HepG2 (cell line): ENCODE results near the gene NECTIN2. TPM values are rescaled to one million over a fixed set of nuclear protein-coding genes. Genes with fewer than 3 reads are reported as not detected.

Experiments
- ARNTL ChIP-seq: sonication (generic); formaldehyde crosslinking; IDR thresholded peaks from 2 replicates; pipeline ENCODE4 v1.4.0; 2020; ENCODE audit warnings: mild to moderate bottlenecking, missing genetic modification reagents
- ELF4 ChIP-seq: sonication (generic); formaldehyde crosslinking; IDR thresholded peaks from 2 replicates; pipeline ENCODE4 v1.5.0; 2020; ENCODE audit warnings: missing genetic modification reagents, mild to moderate bottlenecking, moderate library complexity, borderline replicate concordance
- HDAC2 ChIP-seq: sonication (generic); formaldehyde crosslinking; IDR thresholded peaks from 2 replicates; pipeline ENCODE4 v1.4.0; 2020; ENCODE audit warnings: missing genetic modification reagents
- HNF4A ChIP-seq: sonication (generic); formaldehyde crosslinking; IDR thresholded peaks from 2 replicates; pipeline ENCODE4 v1.4.0; 2020; ENCODE audit warnings: missing genetic modification reagents
- HNRNPL ChIP-seq: fragments of 200-400 bp; formaldehyde crosslinking; IDR thresholded peaks from 2 replicates; pipeline ENCODE4 v1.6.1; 2017; ENCODE audit warnings: mild to moderate bottlenecking, low read depth, low read length
- ISL2 ChIP-seq: sonication (generic); formaldehyde crosslinking; IDR thresholded peaks from 2 replicates; pipeline ENCODE4 v1.5.0; 2020; ENCODE audit warnings: missing genetic modification reagents
- KLF13 ChIP-seq: sonication (generic); formaldehyde crosslinking; IDR thresholded peaks from 2 replicates; pipeline ENCODE4 v1.4.0; 2020; ENCODE audit warnings: mild to moderate bottlenecking, missing genetic modification reagents
- PAX8 ChIP-seq: sonication (generic); formaldehyde crosslinking; IDR thresholded peaks from 2 replicates; pipeline ENCODE4 v1.8.0; 2022; ENCODE audit warnings: mild to moderate bottlenecking, missing genetic modification reagents, borderline replicate concordance
- PHF20 ChIP-seq: sonication (generic); formaldehyde crosslinking; IDR thresholded peaks from 2 replicates; pipeline ENCODE4 v1.5.0; 2020; ENCODE audit warnings: mild to moderate bottlenecking, missing genetic modification reagents
- RARG ChIP-seq: sonication (generic); formaldehyde crosslinking; IDR thresholded peaks from 2 replicates; pipeline ENCODE4 v1.4.0; 2020; ENCODE audit warnings: low read depth, mild to moderate bottlenecking, missing genetic modification reagents
- RBM22 ChIP-seq: fragments of 200-400 bp; formaldehyde crosslinking; optimal IDR thresholded peaks from 2 replicates; pipeline ENCODE3; 2017; ENCODE audit warnings: mild to moderate bottlenecking, low read length, moderate library complexity
- ZNF205 ChIP-seq: IDR thresholded peaks from 2 replicates; pipeline ENCODE4 v1.6.1; 2018; ENCODE audit warnings: missing biosample characterization, missing genetic modification reagents
- ZNF33B ChIP-seq: sonication (generic); formaldehyde crosslinking; IDR thresholded peaks from 2 replicates; pipeline ENCODE4 v1.5.1; 2020; ENCODE audit warnings: mild to moderate bottlenecking, missing genetic modification reagents
- ZNF350 ChIP-seq: sonication (generic); formaldehyde crosslinking; IDR thresholded peaks from 2 replicates; pipeline ENCODE4 v1.4.0; 2020; ENCODE audit warnings: mild to moderate bottlenecking, low read depth, missing genetic modification reagents, borderline replicate concordance
- polyA plus RNA-seq, 8 experiments: library from polyadenylated mRNA; depleted of rRNA in 3 of 8; stranded (reverse) in 7 of 8; unstranded in 1 of 8; fragments of >200 nt; fragmentation: Illumina TruSeq in 4 of 8; extraction: Trizol in 4 of 8; gene quantifications; 2 replicates each; pipeline versions ENCODE4 v1.2.1 to v1.2.3, GENCODE V29; 2011 to 2016; ENCODE audit warnings: low read depth in 4 of 8, missing spikeins in 1 of 8, mixed read lengths in 1 of 8; ENCODE audit not compliant: insufficient read depth in 1 of 8
- total RNA-seq, 5 experiments: library from RNA; depleted of rRNA; stranded (reverse); fragments of >200 nt; fragmentation: Illumina TruSeq; extraction: Trizol; gene quantifications; 2 replicates each; pipeline ENCODE4 v1.2.3, GENCODE V29; 2016; ENCODE audit warnings: low read depth in 1 of 5
- TF ChIP-seq, protein P1 (sequence below): sonication (generic); formaldehyde crosslinking; IDR thresholded peaks from 2 replicates; pipeline ENCODE4 v1.4.0; 2020; ENCODE audit warnings: low read depth, mild to moderate bottlenecking, missing genetic modification reagents
- TF ChIP-seq, protein P2 (sequence below): sonication (generic); formaldehyde crosslinking; IDR thresholded peaks from 2 replicates; pipeline ENCODE4 v1.5.0; 2020; ENCODE audit warnings: missing genetic modification reagents
- TF ChIP-seq, protein P3 (sequence below): IDR thresholded peaks from 2 replicates; pipeline ENCODE4 v1.6.1; 2018; ENCODE audit warnings: missing genetic modification reagents
- TF ChIP-seq, protein P4 (sequence below): sonication (generic); formaldehyde crosslinking; IDR thresholded peaks from 2 replicates; pipeline ENCODE4 v1.4.0; 2020; ENCODE audit warnings: missing genetic modification reagents, mild to moderate bottlenecking, borderline replicate concordance
- TF ChIP-seq, protein P5 (sequence below): sonication (generic); formaldehyde crosslinking; IDR thresholded peaks from 2 replicates; pipeline ENCODE4 v1.8.1; 2023; ENCODE audit warnings: mild to moderate bottlenecking, missing genetic modification reagents

NECTIN2 gene
- total and polyA plus RNA-seq, 2 of the 13 experiments (the other 11 are each of a cell fraction or from before 2014, with no cell fraction given) = 75.4 to 114 TPM

DNA sequence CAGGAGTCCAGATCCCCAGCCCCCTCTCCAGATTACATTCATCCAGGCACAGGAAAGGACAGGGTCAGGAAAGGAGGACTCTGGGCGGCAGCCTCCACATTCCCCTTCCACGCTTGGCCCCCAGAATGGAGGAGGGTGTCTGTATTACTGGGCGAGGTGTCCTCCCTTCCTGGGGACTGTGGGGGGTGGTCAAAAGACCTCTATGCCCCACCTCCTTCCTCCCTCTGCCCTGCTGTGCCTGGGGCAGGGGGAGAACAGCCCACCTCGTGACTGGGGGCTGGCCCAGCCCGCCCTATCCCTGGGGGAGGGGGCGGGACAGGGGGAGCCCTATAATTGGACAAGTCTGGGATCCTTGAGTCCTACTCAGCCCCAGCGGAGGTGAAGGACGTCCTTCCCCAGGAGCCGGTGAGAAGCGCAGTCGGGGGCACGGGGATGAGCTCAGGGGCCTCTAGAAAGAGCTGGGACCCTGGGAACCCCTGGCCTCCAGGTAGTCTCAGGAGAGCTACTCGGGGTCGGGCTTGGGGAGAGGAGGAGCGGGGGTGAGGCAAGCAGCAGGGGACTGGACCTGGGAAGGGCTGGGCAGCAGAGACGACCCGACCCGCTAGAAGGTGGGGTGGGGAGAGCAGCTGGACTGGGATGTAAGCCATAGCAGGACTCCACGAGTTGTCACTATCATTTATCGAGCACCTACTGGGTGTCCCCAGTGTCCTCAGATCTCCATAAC, 59.5 kb downstream of the NECTIN2 start, which contains the start of gene APOE (continued):
- TF ChIP-seq HNF4A = peak; percentile 39; the same call in 1 of the 2 replicates
- peak; percentile 35 for TF ChIP-seq RBM22
- TF ChIP-seq, protein P1, sequence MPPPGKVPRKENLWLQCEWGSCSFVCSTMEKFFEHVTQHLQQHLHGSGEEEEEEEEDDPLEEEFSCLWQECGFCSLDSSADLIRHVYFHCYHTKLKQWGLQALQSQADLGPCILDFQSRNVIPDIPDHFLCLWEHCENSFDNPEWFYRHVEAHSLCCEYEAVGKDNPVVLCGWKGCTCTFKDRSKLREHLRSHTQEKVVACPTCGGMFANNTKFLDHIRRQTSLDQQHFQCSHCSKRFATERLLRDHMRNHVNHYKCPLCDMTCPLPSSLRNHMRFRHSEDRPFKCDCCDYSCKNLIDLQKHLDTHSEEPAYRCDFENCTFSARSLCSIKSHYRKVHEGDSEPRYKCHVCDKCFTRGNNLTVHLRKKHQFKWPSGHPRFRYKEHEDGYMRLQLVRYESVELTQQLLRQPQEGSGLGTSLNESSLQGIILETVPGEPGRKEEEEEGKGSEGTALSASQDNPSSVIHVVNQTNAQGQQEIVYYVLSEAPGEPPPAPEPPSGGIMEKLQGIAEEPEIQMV (CRISPR knock-in tag) = peak; percentile 75; the same call in 1 of the 2 replicates
- 0 out of 2 replicates have a peak, but pooled peaks have one; percentile 49 for TF ChIP-seq HNRNPL
- peak; percentile 24; the same call in 1 of the 2 replicates for TF ChIP-seq ISL2 (CRISPR knock-in tag)
- TF ChIP-seq HDAC2 = peak; percentile 36
- peak; percentile 89 for TF ChIP-seq ARNTL
- peak; percentile 11; the same call in 1 of the 2 replicates for TF ChIP-seq PHF20 (CRISPR knock-in tag)
- TF ChIP-seq, protein P2, sequence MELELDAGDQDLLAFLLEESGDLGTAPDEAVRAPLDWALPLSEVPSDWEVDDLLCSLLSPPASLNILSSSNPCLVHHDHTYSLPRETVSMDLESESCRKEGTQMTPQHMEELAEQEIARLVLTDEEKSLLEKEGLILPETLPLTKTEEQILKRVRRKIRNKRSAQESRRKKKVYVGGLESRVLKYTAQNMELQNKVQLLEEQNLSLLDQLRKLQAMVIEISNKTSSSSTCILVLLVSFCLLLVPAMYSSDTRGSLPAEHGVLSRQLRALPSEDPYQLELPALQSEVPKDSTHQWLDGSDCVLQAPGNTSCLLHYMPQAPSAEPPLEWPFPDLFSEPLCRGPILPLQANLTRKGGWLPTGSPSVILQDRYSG (CRISPR knock-in tag) = no peak
- no peak for TF ChIP-seq ELF4 (CRISPR knock-in tag)
- peak; percentile 75; the same call in 1 of the 2 replicates for TF ChIP-seq ZNF350 (CRISPR knock-in tag)
- TF ChIP-seq ZNF33B (CRISPR knock-in tag) = no peak
- TF ChIP-seq, protein P3, sequence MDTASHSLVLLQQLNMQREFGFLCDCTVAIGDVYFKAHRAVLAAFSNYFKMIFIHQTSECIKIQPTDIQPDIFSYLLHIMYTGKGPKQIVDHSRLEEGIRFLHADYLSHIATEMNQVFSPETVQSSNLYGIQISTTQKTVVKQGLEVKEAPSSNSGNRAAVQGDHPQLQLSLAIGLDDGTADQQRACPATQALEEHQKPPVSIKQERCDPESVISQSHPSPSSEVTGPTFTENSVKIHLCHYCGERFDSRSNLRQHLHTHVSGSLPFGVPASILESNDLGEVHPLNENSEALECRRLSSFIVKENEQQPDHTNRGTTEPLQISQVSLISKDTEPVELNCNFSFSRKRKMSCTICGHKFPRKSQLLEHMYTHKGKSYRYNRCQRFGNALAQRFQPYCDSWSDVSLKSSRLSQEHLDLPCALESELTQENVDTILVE = no peak
- TF ChIP-seq PAX8 (CRISPR knock-in tag) = peak; percentile 92; the same call in 1 of the 2 replicates
- 0 out of 2 replicates have a peak, but pooled peaks have one; percentile 53 for TF ChIP-seq RARG (CRISPR knock-in tag)
- TF ChIP-seq, protein P4, sequence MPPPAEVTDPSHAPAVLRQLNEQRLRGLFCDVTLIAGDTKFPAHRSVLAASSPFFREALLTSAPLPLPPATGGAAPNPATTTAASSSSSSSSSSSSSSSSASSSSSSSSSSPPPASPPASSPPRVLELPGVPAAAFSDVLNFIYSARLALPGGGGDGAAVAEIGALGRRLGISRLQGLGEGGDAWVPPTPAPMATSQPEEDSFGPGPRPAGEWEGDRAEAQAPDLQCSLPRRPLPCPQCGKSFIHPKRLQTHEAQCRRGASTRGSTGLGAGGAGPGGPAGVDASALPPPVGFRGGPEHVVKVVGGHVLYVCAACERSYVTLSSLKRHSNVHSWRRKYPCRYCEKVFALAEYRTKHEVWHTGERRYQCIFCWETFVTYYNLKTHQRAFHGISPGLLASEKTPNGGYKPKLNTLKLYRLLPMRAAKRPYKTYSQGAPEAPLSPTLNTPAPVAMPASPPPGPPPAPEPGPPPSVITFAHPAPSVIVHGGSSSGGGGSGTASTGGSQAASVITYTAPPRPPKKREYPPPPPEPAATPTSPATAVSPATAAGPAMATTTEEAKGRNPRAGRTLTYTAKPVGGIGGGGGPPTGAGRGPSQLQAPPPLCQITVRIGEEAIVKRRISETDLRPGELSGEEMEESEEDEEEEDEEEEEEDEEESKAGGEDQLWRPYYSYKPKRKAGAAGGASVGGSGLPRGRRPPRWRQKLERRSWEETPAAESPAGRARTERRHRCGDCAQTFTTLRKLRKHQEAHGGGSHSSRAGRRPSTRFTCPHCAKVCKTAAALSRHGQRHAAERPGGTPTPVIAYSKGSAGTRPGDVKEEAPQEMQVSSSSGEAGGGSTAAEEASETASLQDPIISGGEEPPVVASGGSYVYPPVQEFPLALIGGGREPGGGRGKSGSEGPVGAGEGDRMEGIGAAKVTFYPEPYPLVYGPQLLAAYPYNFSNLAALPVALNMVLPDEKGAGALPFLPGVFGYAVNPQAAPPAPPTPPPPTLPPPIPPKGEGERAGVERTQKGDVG = no peak
- TF ChIP-seq ZNF205 (CRISPR knock-in tag) = no peak
- TF ChIP-seq, protein P5, sequence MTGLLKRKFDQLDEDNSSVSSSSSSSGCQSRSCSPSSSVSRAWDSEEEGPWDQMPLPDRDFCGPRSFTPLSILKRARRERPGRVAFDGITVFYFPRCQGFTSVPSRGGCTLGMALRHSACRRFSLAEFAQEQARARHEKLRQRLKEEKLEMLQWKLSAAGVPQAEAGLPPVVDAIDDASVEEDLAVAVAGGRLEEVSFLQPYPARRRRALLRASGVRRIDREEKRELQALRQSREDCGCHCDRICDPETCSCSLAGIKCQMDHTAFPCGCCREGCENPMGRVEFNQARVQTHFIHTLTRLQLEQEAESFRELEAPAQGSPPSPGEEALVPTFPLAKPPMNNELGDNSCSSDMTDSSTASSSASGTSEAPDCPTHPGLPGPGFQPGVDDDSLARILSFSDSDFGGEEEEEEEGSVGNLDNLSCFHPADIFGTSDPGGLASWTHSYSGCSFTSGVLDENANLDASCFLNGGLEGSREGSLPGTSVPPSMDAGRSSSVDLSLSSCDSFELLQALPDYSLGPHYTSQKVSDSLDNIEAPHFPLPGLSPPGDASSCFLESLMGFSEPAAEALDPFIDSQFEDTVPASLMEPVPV (CRISPR knock-in tag) = no peak
- no peak for TF ChIP-seq KLF13 (CRISPR knock-in tag)
